ENCODE data around the gene SEC63. TPM values are rescaled to one million over a fixed set of nuclear protein-coding genes. Genes with fewer than 3 reads are reported as not detected.
A peak's percentile ranks its signal among the peaks of the same experiment; 100 is the strongest.
"Not testable (repeated sequence)": the region's sequence is repeated elsewhere in the genome, so short reads cannot be mapped to it uniquely, and the experiment has no call there.

The SEC63 gene, protein sequence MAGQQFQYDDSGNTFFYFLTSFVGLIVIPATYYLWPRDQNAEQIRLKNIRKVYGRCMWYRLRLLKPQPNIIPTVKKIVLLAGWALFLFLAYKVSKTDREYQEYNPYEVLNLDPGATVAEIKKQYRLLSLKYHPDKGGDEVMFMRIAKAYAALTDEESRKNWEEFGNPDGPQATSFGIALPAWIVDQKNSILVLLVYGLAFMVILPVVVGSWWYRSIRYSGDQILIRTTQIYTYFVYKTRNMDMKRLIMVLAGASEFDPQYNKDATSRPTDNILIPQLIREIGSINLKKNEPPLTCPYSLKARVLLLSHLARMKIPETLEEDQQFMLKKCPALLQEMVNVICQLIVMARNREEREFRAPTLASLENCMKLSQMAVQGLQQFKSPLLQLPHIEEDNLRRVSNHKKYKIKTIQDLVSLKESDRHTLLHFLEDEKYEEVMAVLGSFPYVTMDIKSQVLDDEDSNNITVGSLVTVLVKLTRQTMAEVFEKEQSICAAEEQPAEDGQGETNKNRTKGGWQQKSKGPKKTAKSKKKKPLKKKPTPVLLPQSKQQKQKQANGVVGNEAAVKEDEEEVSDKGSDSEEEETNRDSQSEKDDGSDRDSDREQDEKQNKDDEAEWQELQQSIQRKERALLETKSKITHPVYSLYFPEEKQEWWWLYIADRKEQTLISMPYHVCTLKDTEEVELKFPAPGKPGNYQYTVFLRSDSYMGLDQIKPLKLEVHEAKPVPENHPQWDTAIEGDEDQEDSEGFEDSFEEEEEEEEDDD
- 17.6 and 25.4 TPM in 2 replicates for total RNA-seq (2014; rRNA removed; shearing (Covaris generic))
- polyA plus RNA-seq (2014; cell fraction: nucleus; rRNA removed) = 26.9 and 31.0 TPM in 2 replicates

DNA sequence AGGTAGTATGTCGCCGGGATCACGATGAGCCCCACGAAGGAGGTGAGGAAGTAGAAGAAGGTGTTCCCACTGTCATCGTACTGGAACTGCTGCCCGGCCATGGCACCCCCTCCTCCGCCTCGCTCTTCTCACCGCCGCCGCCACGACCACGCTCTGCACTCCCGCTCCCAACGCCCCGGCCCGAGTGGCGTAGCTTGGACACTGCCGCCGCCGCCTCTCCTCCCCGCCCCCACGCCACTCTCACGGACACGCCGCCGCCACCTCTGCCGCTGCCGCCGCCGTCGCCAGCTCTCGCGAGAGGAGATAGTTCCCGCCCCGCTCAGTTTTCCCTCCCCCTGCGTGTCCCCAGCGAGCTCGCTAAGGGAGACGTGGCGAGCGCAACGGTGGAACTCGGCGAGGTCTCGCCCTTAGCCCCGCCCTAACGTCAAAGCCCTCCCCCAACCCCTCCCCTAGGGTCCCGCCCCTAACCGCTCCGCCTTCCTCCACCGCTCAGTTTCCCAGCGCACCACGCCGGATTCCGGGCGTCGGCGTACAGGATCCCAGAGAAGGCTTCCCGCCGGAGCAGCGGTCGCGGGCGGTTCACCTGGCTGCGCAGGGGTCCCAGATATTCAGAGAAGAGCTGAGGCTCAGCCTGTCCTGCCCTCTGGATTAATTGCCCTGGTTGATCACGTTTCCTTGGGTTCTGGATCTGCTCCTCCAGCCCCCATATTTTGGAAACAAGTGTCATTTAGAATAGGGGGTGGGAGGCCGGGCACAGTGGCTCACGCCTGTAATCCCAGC, at the start of gene SEC63:
TSS of gene SEC63 (minus strand) at position 300 of the 780 bp plus-strand sequence. CDS start at position 101, 199 bp downstream.
- peak; percentile 93 for DNase-seq (ENCODE audit: extremely low read depth, low read depth)

DNA sequence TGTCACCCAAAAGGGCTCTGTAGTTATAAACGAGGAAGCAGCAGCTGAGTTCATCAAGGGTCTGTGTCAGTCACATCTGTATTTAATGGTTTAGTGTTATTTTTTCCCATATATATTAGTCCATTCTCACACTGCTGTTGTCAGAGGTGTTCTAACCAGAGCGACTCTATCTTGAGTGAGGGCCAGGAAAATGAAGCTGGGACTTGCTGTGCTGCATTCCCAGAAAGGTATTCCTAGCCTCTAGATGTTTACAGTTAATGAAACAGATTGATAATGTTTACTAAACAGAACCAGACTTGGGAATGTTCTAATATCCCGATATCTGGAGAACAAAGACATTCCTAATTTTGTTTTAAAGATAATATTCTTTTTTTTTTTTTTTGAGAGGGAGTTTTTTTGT, 48.0 kb upstream of the SEC63 start:
- no peak for DNase-seq (ENCODE audit: extremely low read depth, low read depth)

DNA sequence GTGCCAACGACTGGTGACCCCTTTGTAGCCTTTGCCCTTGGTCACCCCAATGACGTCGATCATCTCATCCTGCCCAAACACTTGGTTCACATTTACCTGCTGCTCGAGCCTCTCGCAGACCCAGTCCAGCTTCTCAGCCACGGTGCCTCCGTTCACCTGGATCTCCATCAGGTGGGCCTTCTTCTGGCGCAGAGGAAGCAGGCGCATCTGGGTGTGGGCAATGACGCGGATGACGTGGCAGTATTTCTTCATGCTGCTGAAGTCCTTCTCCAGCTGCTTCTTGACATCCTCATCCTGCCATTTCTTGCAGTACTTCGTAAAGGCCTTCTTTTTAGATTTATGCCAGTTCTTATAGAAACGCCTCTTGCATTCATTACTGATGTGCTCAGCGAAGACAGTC, 46.9 kb upstream of the SEC63 start:
- DNase-seq (ENCODE audit: extremely low read depth, low read depth) = no peak

DNA sequence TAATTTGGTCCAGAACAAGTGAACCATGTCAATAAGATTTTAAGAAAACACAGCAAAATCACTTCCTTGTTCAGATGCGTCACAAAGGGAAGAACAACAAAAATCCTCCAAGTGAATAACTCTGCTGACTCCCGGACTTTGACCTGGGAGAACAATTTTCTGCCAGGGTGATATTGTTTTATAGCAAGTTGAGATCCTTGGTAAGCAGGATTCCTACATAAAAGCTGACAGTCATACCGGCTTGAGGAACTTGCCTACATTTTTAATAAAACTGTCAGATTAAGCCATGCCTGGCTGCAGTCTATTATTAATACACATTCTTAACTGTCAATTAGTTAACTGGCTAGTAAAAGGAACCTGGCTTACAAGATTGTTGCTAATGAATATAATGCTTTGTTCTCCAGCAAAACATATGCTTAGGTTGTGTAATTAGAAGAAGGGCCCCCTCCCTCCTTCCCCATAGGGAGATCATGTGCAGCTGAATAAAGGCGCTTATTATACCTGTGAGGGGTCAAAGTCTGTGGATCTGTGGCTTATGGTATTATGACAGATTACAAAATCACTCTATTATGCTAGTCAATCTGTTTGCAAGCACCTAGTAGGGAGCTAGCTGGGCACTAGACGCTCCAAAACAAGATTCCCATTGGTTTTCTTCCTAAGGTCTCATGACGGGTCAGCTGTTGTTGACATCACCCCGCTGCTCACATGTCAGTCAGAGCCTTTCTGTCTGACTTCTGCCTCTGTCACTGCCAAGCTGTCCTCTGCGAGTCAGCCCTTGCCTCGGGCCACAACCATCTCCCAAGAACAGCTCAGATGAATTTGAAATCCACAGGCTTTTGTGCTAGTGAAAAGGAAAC, 44.6 kb upstream of the SEC63 start:
- DNase-seq (ENCODE audit: extremely low read depth, low read depth) = no peak

DNA sequence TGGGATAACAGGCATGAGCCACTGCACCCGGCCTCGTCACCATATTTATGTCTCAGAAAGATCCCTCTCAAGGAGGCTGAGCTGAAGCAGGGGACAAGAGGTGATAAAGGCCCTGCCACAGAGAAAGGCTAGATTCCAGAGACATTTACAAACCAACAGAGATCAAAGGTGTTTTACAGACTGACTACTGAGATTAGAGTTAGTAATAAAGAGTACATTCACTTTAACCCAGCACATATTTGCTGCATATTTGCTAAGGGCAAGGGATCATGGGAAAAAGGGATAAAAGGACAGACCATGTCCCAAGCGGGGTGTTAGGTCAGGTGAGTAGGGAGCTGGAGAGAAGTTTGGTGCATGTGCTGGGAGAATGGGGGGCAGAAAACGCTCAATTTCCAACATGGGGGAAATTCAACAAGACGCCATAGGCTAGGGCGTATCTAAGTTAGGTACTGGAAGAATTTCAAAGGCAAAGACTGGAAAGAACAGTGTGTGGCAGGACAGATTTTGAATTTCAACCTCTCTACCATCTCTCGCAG, 43.8 kb upstream of the SEC63 start:
- no peak for DNase-seq (ENCODE audit: extremely low read depth, low read depth)

DNA sequence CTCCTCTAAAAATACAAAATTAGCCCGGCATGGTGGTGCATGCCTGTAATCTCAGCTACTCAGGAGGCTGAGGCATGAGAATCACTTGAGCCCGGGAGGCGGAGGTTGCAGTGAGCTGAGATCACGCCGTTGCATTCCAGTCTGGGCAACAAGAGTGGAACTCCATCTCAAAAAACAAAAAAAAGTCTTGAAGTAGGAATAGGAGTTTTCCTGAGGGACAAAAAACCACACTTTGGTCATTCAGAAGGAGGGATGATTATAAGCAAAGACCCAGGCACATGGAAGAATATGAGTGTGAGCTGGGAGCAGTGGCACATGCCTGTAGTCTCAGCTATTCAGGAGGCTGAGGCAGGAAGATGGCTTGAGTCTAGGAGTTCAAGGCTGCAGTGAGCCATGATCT, 42.3 kb upstream of the SEC63 start:
- DNase-seq (ENCODE audit: extremely low read depth, low read depth) = not testable (repeated sequence)

DNA sequence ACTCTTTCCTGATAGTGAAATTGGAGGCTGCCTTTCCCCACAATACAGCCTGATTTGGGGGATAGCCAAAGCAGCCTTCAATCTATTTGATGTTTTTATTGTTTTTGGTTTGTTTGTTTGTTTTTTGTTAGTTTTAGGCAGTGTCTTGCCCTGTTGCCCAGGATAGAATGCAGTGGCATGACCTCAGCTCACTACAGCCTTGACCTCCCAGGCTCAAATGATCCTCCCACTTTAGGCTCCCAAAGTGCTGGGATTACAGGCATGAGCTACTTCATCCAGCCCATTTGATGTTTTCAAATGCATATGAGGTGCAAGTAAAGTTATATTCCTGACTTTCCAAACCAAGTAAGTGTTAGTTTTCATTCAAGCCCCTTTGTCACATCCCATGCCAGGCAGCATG, 41.3 kb upstream of the SEC63 start:
- no peak for DNase-seq (ENCODE audit: extremely low read depth, low read depth)

DNA sequence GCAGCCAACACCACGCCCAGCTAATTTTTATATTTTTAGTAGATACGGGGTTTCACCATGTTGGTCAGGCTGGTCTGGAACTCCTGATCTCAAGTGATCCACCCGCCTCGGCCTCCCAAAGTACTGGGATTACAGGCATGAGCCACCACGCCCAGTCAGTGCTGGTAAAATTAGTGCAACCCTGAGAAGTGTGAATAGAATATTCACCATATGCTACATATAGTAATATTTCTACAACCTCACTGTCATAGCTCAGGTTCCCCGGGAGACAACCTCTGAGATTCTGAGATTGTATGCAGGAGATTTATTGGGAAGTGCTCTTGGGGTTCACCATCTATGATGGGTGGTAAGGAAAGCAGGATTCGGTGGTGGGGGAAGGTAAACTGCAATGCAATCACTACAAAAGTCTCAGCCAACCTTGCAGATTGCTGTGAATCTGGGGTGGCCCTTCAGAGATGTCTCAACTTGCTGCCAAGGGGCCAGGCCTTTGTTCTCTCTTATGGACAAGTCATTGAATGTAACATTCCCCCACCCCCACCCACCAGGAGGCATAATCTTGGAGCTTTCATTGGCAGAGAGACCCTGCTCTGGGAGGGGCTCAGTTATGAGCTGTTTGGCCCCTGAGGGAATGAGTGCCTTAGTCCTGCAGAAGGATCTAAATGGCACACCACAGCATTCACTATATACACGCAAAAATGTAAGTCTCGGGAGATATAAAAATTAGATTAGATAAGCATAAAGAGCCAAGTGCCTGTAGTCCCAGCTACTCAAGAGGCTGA, 34.0 kb upstream of the SEC63 start:
- DNase-seq (ENCODE audit: extremely low read depth, low read depth) = no peak

DNA sequence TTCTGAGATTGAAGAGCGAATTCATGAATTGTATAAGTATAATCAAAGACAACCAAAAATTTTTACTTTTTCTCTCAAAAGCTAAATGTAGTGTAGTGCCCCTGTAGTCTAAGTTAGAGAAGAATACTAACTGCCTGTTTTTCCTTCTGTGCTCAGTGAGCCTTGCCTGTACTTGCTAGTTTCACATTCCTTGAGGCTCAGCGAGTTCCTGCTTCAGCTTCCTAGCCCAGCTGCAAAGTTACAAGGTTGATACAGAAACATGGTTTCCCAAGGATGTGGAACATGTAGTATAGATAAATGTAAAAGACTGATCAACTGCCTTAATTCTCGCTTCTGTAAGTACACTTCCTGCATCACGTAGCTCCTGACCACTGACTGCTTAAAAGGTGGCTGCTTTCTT, 33.1 kb upstream of the SEC63 start:
- DNase-seq (ENCODE audit: extremely low read depth, low read depth) = no peak

DNA sequence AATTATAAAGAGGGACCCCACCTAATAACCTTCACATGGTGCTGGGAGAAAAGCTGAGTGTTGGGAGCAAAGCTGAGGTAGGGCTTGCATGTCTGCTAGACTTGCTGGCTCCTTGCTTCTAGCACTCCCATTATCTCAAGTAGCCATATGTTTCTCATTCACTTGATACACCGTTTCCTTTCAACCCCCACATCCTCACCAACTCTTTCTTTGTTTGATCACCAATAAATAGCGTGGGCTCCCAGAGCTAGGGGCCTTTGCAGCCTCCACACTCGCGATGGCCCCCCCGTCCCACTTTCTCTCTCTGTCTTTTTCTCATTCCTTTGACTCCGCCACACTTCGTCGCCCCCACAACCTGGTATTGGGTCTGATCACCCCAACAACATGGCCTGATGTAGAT, 32.6 kb upstream of the SEC63 start:
- DNase-seq (ENCODE audit: extremely low read depth, low read depth) = not testable (repeated sequence)

DNA sequence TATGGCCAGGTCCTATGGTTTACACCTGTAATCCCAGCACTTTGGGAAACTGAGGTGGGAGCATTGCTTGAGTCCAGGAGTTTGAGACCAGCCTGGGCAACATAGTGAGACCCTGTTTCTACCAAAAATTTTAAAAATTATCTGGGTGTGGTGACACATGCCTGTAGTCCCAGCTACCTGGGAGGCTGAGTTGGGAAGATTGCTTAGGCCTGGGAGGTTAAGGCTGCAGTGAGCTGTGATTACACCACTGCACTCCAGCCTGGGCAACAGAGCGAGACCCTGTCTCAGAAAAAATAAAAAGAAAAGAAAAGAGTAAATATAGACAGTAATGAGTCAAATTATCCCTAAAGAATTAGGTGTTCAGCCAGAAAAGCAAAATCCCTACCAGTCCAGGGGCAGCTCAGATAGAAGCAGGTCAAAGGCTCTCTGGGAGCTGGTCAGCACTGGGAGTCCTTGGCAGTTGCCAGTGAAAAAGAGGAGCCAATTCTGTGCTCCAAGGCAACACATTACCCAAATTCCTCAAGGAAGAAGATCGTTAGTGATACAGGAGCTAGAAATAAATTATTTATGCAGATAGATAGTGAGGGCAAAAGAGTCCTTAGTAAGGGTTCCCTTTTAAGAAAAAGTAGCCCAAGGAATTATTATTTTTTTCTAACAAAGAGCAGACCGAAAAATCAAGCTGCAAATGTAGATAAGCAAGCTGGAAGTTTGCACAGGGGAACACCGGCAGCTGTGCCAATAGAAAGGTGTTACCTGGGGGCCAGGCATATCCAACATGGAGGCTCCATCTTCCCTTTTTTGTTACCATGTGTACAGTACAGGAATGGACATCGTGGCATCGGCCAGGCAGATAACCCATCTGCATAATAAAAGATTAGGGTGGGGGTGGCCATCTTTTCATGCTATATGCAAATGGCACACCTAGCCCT, 31.4 kb upstream of the SEC63 start:
- no peak for DNase-seq (ENCODE audit: extremely low read depth, low read depth)

DNA sequence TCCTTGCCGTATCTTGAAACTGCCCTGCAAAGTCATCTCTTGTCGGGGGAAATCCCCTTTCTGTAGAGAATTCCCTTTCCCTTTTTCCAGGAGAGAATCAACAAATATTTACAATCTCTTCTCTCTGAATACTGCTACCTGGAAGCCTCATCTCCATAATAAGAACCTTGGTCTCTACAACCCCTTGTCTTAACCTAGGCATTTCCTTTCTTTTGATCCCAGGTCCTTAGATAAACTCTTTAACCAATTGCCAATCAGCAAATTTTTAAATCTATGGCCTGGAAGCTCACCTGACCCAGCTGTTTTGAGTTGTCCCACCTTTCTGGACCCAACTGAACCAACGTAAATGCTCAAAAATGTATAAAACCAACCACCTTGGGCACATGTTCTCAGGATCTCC, 30.6 kb upstream of the SEC63 start:
- DNase-seq (ENCODE audit: extremely low read depth, low read depth) = no peak

DNA sequence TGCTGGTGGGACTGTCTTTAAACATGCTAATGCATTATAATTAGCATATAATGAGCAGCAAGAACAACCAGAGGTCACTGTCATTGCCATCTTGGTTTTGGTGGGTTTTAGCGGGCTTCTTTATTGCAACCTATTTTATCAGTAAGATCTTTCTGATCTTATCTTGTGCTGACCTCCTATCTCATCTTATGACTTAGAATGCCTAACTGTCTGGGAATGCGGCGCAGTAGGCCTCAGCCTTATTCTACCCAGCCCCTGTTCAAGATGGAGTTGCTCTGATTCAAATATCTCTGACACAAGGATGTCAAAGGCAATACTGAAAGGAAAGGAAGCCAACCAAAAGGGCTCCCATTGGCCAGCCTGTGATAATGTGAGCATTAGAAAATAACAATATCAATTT, 29.8 kb upstream of the SEC63 start:
- DNase-seq (ENCODE audit: extremely low read depth, low read depth) = no peak

DNA sequence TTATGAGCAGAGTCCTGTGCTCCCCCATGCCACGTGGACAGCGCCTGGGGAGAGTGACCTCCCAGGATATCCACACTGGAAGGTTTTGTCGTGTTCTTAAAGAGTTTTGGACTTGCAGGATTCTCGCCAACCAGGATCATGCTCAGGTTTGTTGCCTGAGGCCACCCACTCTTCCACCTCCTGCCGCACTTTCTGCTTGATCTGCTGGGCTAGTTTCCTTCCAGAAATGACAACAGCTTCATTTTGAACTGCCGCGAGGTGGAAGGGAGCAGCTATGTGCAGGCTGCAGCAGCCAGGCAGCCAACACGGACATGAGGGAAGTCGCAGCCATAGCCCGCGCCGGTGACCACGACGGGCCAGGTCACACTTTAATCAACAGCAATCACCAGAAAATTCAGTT, 27.7 kb upstream of the SEC63 start:
- DNase-seq (ENCODE audit: extremely low read depth, low read depth) = no peak

DNA sequence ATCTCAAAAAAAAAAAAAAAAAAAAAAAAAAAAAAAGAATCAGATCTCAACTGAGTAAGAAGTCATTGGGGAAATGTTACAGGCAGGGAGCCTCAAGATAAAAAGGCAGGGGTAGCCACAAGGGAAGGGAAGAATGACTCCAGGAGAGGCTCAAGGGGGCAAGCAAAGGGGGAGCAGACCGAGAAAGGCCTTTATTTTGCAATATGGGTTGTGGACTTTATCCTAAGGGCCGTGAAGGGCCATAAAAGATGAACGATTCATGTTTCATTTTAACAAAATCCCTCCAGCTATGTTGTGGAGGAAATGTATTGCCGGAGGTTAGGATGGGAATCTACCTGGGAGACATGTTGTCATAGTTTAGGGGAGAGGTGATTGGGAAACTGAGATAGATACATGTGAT, 25.8 kb upstream of the SEC63 start:
- no peak for DNase-seq (ENCODE audit: extremely low read depth, low read depth)

DNA sequence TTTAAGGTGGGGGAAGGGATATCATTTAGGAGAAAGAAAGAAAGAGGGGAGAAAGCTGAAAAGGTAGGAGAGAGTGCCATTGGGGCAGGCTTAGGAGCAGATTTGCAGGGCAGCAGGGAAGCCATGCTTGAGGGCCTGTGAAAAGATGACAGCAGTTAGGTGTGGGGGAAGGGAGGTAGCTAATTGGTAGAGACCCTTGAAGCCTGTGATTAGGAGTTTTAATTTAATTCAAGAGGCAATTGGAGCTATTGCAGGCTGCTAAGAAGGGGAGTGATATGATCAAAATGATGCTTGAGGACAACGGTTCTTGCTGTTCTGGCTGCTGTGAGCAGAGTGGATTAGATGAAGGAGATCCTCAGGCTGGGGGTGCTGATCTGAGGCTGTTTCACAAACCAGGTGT, 24.5 kb upstream of the SEC63 start:
- DNase-seq (ENCODE audit: extremely low read depth, low read depth) = no peak

DNA sequence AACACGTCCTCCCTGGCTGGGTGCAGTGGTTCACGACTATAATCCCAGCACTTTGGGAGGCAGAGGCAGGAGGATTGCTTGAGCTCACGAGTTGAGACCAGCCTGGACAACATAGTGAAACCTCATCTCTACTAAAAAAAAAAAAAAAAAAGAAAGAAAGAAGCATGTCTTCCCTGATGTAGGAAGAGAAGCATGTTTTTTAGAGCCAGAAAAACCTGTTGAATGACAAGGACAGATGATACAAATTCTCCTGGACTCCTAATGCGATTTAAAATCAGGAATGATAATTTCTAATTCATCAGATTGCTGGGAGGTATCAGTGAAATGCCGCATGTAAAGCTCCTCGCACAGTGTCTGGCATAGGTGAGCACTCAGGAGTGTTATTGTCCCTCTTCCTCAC, 23.7 kb upstream of the SEC63 start:
- DNase-seq (ENCODE audit: extremely low read depth, low read depth) = no peak

DNA sequence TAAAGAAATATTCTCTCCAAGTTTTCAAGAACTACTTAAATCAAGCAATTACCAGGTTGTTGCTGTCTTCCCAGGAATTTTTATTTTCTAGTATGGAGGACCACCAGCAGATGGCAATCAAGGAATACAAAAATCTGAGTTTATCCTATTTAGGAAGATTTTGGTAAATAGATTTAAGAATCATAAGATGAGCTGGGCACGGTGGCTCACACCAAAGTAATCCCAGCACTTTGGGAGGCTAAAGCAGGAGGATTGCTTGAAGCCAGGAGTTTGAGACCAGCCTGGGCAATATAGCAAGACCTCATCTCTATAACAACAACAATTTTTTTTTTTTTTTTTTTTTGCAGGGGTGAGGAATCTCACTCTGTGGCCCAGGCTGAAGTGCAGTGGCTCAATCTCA, 19.3 kb upstream of the SEC63 start:
- no peak for DNase-seq (ENCODE audit: extremely low read depth, low read depth)

Data from NCI-H460 (cell line).